GM12892 (cell line): ENCODE data around the gene MTCH1.

ENCODE experiments used
- POLR2A ChIP-seq: IDR thresholded peaks from 2 replicates; pipeline ENCODE4 v1.6.1; 2011; ENCODE audit warnings: low read depth, low read length, control low read depth
- POLR2AphosphoS5 ChIP-seq: IDR thresholded peaks from 2 replicates; pipeline ENCODE4 v1.6.1; 2011; ENCODE audit warnings: low read depth, low read length, control low read depth

DNA sequence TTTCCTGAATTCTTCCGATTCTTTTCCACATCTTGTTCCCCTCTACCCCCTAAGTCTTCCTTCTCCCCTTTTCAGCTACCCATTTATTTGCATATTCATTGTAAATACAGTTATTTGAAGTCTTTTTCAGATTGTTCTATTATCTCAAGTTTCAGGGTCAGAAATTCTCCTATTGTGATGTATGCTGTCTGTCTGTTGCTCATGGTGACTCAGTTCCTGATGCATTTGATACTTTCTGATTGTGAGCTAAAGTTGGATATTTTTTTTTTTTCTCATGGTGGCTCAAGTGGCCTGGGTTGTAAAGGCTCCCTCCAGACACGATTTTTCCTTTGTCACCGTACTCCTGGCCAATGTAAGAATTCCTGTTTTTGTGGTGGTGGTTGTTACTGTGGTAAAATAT is 36.4 kb downstream of the MTCH1 start:
- TF ChIP-seq POLR2A (no peak), POLR2AphosphoS5 (no peak)
